ENCODE data around the gene ARMCX2.

GRCh38 chrX:101709384-101709783 is 49.7 kb upstream of the ARMCX2 start:
- TF ChIP-seq EP300 (IDR thresholded peaks at IDR 0.05) (no peak), CTCF (IDR thresholded peaks at IDR 0.05) (no peak), POLR2A (IDR thresholded peaks at IDR 0.05) (no peak)
